TTC549 (cell line): ENCODE data around the gene SCPEP1.
"Not testable (repeated sequence)": the region's sequence is repeated elsewhere in the genome, so short reads cannot be mapped to it uniquely, and the experiment has no call there.

Experiments
- FAIRE-seq: peaks from 2 replicates; lab custom pipeline; 2012; peaks lifted over from hg19 to GRCh38; lab: Jason Lieb, UNC

The SCPEP1 gene

DNA sequence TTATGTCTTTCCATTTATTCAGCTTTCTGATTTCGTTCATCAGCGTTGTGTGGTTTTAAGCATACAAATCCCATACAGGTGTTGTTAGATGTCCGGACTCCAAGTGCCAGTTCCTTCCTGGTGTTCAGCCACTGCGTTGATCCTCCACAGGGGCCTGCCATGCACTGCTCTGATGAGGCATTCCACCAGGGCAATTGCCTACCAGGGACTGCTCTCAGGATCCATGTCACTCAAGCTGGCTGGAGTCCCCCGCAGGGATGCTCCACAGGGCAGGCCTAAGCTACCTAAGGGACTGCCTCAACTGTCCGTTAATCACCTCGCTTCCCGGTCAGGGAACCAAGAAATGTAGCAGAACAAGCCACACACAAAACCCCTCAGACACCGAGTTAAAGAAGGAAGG lies 12.7 kb upstream of the SCPEP1 start:
- FAIRE-seq, result not testable (repeated sequence)

DNA sequence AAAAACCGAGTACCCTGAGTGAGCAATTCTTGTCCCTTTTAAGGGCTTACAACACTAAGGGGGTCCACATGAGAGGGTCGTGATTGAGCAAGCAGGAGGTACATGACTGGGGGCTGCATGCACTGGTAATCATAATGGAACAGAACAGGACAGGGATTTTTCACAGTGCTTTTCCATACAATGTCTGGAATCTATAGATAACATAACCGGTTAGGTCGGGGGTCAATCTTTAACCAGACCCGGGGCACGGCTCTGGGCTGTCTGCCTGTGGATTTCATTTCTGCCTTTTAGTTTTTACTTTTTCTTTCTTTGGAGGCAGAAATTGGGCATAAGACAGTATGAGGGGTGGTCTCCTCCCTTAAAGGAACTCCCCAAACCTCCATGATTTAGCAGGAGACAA lies 12.2 kb upstream of the SCPEP1 start:
- not testable (repeated sequence) for FAIRE-seq

DNA sequence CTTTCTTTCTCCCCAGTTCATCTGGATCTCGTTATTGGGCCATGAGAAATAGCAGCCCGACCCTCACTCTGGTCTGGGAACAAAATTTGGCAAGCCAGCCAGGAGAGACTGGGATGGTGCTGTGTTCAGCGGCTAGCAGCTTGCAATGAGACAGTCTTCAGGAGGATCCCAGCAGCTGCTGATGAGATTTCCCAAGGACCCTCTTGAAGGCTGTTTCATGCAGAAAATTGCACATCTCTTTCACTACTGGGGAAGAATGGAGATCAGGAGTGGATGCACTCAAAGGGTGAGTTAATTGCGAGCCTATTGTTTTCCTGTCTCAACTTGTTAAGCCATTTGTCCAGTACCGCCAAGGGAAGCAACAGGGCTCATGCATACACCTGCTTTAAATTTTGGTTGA lies 11.6 kb upstream of the SCPEP1 start:
- no peak for FAIRE-seq

DNA sequence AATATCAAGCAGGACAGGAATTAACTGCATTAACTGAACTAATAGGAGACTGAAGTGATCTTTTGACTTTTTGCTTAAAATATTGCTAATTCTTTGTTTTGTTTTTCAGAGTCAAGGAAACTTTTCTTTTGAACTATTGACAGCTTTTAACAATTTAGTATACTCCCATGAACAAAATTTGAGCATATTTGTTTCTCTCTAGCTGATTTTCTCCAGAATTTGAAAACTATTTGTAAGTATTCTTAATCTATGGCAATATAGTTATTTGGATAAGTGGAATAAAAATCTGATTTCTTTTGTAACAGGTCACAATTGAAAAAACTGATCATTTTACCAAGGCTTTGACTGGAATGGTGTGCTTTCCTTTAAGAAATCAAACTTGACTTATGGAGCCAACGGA lies 7.0 kb upstream of the SCPEP1 start:
- FAIRE-seq, result no peak

- no peak for FAIRE-seq
Measured at GRCh38 chr17:56972111-56972730, 5.7 kb upstream of the SCPEP1 start.

DNA sequence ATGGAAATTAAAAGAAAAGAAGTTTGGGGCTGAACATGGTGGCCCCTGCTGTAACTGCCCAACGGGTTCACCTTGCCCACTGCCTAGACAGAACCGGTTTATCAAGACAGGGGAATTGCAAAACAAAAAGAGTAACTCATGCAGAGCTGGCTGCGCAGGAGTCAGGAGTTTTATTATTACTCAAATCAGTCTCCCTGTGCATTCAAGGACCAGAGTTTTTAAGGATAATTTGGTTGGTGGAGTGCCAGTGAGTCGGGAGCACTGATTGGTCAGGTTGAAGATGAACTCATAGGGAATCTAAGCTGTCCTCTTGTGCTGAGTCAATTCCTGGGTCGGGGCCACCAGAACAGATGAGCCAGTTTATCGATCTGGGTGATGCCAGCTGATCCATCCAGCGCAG lies 4.4 kb upstream of the SCPEP1 start:
- FAIRE-seq, result no peak

DNA sequence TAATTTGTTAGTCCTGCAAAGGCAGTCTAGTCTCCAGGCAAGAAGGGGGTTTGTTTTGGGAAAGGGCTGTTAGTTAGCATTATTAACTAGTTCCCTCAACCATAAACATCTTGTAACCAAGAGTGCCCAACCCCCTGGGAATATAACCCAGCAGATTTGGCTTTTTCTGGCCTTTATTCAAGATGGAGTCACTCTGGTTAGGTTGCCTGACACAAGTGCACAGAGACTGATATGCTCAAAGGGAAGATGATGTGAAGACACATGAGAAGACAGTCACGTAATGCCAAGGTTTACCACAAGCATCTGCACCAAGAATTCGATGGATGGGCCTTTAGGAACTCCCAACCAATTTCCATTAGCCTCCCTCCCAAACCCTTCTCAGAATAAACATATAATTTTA lies 3.9 kb upstream of the SCPEP1 start:
- no peak for FAIRE-seq

DNA sequence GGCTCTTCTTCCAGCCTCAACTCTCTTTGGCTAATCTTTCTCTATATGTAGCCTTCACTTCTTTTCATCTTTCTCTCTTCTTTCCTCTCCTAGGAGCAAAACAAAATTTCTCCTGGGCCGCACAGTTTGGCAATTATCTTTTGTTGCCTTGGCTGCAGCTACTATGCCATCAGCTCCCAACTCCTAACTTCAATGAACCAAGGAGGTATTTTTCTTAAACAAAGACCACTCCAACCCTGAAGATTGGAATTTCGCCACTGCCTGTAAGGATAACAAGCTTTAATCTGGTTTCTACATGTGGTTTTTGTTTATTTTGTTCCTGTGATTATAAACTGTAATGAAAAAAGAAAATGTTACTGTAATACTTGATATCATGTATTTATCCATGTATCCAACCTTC lies 2.3 kb upstream of the SCPEP1 start:
- FAIRE-seq, result no peak

GRCh38 chr17:56976941-56977608 lies 856 bp upstream of the SCPEP1 start:
- FAIRE-seq, result no peak

- no peak for FAIRE-seq
Measured at GRCh38 chr17:56978441-56979090, 635 bp downstream of the SCPEP1 start.

DNA sequence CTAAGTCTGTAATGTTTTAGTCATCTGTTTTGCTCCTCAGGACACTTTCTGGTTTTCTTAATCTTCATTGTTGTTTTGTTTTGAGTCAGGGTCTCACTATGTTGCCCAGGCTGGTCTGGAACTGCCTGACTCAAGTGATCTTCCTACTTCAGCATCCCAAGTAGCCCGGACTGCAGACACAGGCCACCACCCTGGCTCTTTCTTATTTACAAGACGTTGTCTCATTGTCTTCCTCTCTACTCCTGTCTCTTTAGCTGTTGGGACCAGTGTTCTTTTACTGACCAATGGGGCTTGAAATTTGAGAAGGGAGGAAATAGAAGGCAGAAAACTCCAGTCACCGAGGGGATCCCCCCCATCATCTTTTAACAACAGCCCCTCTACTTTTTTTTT lies 1.2 kb downstream of the SCPEP1 start:
- no peak for FAIRE-seq

DNA sequence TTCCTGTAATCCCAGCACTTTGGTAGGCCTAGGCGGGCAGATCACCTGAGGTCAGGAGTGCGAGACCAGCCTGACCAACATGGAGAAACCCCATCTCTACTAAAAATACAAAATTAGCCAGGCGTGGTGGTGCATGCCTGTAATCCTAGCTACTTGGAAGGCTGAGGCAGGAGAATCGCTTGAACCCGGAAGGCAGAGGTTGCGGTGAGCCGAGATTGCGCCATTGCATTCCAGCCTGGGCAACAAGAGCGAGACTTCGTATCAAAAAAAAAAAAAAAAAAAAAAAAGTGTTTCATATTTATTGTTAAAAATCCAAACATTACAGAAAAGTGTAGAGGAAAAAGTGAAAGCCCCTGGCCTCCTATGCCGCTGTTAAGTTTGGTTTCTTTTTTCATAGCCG lies 2.6 kb downstream of the SCPEP1 start:
- FAIRE-seq, result not testable (repeated sequence)

DNA sequence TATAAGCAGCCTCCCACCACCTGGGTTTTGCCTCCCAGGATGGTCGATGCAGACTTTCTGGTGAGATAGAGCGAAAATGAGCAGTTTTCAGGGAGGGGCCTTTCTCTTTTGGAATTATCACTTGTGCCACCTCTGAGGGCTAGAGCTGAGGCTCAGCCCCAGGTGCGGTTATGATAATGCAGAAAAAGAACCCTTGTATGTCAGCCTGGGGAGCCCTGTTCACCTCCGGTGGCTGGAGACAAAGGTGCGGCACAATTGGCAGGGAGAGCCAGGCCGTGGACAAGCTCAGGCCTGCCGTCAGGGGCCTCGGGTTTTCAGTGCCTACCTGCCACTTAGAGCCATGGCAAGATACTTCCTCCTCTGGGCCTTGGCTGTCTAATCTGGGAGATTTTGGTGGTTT lies 4.4 kb downstream of the SCPEP1 start:
- no peak for FAIRE-seq

- no peak for FAIRE-seq
Measured at GRCh38 chr17:56983366-56983765, 5.4 kb downstream of the SCPEP1 start.

GRCh38 chr17:56985371-56986162 lies 7.6 kb downstream of the SCPEP1 start:
- FAIRE-seq, result no peak

DNA sequence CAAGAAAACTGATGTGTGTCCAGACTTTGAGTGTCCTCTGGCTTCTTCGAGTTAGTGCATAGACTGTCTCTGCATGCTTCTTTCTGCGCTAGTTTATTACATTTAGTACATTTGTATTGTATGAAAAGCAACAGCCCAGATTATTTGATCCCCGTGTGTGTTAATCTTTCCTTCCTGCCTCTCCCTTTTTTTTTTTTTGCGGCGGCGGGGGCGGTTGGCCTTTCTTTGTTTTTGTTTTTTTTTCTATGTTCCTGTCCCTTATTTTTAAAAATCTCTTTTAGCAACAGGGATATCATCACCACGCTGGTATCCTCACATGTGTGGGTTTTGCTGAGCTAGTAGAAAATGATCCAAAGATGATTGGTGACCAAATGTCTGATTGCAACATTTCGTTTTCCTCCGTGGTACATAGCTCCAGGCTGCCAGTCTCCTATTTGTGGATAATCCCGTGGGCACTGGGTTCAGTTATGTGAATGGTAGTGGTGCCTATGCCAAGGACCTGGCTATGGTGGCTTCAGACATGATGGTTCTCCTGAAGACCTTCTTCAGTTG lies 9.4 kb downstream of the SCPEP1 start:
- no peak for FAIRE-seq

GRCh38 chr17:56988901-56989572 lies 11.1 kb downstream of the SCPEP1 start:
- no peak for FAIRE-seq

GRCh38 chr17:56992364-56992763 lies 14.4 kb downstream of the SCPEP1 start:
- FAIRE-seq, result no peak

DNA sequence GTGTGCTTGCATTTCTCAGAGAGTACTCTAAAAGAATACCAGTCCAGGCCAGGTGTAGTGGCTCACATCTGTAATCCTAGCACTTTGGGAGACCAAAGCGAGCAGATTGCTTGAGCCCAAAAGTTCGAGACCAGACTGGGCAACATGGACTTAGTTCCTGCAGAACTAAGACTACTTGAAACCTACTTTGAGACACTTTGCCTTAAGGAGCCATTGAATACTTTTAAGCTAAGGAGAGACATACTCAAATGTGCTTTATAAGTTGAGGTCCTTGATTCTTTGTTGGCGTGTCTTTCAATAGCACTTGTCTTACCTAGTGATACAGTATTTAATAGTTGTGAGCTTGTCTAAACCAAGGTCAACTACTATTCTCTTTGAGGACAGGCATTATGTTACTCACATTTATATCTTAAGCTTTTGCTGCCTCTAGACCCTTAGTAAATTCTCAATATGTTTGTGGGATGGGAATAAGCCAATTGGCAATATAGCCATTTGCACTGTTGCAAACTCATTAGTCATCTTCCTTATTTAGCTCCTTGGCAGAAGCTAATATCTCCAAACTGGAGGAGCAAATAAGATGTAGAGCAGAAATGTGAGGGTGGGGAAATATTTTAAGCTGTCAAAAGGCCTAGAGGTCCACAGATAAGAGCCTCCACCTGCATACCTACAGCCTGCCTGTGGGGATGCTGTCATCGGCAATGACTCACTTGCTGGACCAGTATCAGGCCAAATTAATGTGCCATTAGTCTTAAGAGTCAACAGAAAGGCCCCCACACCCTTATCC lies 16.3 kb downstream of the SCPEP1 start:
- FAIRE-seq, result no peak

DNA sequence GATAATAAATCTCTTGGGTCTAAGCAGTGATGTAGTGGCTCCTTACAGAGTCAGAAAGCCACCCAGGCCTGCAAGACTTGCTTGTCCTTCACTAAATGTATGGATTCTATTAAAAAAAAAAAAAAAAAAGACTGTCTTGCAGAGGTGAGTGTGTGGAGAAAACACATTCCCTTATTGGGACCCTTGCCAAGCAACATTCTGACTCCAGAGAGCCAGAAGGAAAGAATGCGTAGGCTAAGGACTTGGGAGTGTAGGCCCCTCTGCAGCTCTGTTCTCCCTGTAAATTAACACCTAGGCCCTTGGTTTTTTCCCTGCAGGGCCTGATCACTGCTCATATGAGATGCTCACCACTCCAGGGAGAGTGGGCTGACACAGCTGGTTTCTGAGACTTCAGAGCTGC lies 17.8 kb downstream of the SCPEP1 start:
- FAIRE-seq, result no peak

GRCh38 chr17:56997313-56997712 lies 19.4 kb downstream of the SCPEP1 start:
- no peak for FAIRE-seq
